ENCODE data around the gene CATSPER3. TPM values are rescaled to one million over a fixed set of nuclear protein-coding genes. Genes with fewer than 3 reads are reported as not detected.

Gene CATSPER3
- under 1 TPM in 2 of 4 donors, not detected in 2; 0.23 to 0.59 TPM for total RNA-seq

DNA sequence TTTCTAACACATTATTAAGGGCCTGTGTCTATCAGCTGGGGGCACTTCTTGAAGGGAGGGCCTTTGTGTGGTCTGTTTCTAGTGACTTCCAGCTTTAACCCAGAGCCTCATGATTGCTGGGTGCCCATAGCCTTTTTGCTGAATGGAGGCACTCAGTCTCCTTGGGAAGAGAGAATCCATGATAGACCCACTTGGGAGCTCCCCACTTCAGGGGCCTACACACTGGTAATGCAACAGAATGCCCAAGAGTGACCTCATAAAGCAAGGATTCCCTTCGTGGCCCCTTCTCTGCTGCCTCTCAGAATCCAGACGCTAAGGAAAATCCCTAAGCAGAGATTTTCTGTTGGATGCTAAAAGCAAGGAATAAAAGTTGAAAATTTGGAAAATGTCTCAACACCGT, at the start of gene CATSPER3:
Gene CATSPER3, plus strand, starts transcription at position 301 of the 400 bp plus-strand sequence. Its CDS starts 85 bp downstream, at position 386.
- no peak within 1 kb of the TSS for H3K4me3 ChIP-seq (ENCODE audit: low read depth, poor library complexity, severe bottlenecking)
- TF ChIP-seq, protein P1, sequence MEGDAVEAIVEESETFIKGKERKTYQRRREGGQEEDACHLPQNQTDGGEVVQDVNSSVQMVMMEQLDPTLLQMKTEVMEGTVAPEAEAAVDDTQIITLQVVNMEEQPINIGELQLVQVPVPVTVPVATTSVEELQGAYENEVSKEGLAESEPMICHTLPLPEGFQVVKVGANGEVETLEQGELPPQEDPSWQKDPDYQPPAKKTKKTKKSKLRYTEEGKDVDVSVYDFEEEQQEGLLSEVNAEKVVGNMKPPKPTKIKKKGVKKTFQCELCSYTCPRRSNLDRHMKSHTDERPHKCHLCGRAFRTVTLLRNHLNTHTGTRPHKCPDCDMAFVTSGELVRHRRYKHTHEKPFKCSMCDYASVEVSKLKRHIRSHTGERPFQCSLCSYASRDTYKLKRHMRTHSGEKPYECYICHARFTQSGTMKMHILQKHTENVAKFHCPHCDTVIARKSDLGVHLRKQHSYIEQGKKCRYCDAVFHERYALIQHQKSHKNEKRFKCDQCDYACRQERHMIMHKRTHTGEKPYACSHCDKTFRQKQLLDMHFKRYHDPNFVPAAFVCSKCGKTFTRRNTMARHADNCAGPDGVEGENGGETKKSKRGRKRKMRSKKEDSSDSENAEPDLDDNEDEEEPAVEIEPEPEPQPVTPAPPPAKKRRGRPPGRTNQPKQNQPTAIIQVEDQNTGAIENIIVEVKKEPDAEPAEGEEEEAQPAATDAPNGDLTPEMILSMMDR (IDR thresholded peaks at IDR 0.05) = no peak
- no peak for TF ChIP-seq POLR2A (IDR thresholded peaks at IDR 0.05)
- WGBS, 2 donors = 91 to 93% methylated on average over 3 of the region's 3 CpGs
- intact Hi-C loops (cut with DNase I; ENCODE audit: low total_unique reads) = no loop called here
- no peak for DNase-seq (ENCODE audit: low spot score in 2 of 2)

DNA sequence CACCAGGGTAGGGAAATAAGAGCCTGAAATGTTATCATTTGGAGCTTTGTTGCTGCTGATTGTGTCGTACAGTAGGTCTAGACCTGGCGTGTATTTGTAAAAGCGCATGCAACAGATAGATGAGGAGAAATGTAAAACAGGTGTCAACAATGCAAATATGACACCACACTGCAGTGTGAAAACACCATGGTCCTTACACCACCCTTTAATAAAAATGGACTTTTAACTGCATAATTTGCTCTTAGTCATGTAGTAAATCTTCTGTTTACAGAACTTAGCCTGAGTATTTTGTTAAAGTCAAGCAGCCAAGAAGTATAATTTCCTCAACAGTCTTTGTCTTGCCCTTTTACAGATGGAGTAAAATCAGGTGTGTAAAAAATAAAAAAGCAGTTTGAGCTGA, 48.8 kb upstream of the CATSPER3 start:
- 88 to 93% methylated on average over 3 of the region's 3 CpGs for WGBS, 2 donors
- intact Hi-C loops (cut with DNase I; ENCODE audit: low total_unique reads) = loop anchor here (10.0 kb wide), 1 partner anchor 266 kb away; no protein-coding TSS in a partner anchor
- DNase-seq (ENCODE audit: low spot score in 2 of 2) = no peak

DNA sequence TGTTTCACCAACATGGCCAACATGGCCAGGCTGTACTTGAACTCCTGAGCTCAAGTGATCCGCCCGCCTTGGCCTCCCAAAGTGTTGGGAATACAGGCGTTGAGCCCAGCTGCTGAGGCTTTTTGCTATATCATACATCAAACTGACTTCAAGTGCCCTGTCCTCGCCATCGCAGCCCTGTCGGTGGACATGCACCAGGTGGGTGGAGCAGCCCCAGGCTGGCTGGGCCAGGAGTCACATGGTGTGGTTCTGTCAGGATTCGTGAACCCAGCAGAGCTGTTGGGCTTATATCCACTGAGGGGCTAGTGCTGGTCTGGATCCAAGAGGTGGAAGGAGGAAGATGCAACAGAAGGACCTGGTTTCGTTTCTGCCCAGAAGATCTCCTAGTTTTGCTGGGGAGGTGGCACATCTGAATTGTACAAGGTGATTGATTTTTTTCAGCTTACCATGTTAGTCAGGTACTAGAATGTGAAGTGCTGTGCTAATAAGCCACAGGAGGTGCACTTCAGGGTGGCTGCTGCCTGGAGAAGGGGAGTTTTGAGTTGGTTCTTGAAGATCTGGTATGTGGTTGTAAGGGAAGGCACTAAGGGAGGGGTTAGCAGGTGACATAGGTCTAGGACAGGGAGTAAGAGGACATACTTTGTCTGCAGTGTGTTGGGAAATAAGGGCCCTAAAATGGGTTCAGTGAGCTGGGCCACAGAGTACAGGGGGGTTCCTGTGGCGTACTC, 46.7 kb upstream of the CATSPER3 start:
- 90 to 94% methylated on average over 9 of the region's 9 CpGs for WGBS, 2 donors
- no peak for TF ChIP-seq POLR2A (IDR thresholded peaks at IDR 0.05)
- TF ChIP-seq, protein P1 (IDR thresholded peaks at IDR 0.05) = no peak
- no peak overlapping the region for H3K4me3 ChIP-seq (ENCODE audit: low read depth, poor library complexity, severe bottlenecking)
- intact Hi-C loops (cut with DNase I; ENCODE audit: low total_unique reads) = no loop called here
- no peak for DNase-seq (ENCODE audit: low spot score in 2 of 2)

More for the DNA sequence above, 48.8 kb upstream of the CATSPER3 start:
- no peak overlapping the region for H3K4me3 ChIP-seq (ENCODE audit: low read depth, poor library complexity, severe bottlenecking)
- TF ChIP-seq, protein P1 (IDR thresholded peaks at IDR 0.05) = no peak
- no peak for TF ChIP-seq POLR2A (IDR thresholded peaks at IDR 0.05)

DNA sequence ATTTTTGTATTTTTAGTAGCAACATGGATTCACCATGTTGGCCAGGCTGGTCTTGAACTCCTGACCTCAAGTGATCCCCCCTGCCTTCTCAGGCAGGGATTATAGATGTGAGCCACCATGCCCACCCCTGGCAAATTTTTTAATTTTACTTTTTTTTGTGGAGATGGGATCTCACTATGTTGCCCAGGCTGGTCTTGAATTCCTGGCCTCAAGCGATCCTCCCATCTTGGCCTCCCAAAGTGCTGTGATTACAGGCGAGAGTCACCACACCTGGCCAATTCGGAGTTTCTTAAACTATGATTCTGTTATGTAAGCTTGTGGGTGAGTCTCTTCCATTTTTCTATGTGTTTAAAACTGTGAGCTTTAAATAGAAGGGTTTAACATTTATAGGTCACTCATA, 35.2 kb upstream of the CATSPER3 start:
- intact Hi-C loops (cut with DNase I; ENCODE audit: low total_unique reads) = no loop called here
- H3K4me3 ChIP-seq (ENCODE audit: low read depth, poor library complexity, severe bottlenecking) = no peak overlapping the region
- DNase-seq (ENCODE audit: low spot score in 2 of 2) = no peak
- WGBS, 2 donors = 96 to 100% methylated on average over 3 of the region's 3 CpGs
- no peak for TF ChIP-seq POLR2A (IDR thresholded peaks at IDR 0.05)
- TF ChIP-seq, protein P1 (IDR thresholded peaks at IDR 0.05) = no peak

DNA sequence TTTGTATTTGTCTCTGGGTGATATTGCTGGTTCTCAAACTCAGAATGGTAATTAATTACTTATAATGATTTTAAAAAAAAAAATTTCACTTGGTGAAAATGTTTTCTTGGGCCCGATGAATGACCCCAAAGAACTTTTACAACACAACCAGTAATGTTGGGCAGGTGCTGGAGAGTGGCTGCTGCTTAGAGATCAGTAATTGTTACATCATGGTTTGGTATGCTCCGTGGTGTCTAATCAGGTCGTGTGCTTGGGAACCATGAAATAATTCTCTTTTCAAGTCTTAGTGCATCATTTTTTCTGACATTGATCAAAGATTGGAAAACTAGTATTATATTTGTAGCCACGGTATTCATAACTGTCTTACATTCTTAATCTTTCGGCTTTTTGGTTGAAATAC, 33.5 kb upstream of the CATSPER3 start:
- DNase-seq (ENCODE audit: low spot score in 2 of 2) = no peak
- H3K4me3 ChIP-seq (ENCODE audit: low read depth, poor library complexity, severe bottlenecking) = no peak overlapping the region
- TF ChIP-seq, protein P1 (IDR thresholded peaks at IDR 0.05) = no peak
- no peak for TF ChIP-seq POLR2A (IDR thresholded peaks at IDR 0.05)
- WGBS, 2 donors = 91 to 92% methylated on average over 5 of the region's 5 CpGs
- intact Hi-C loops (cut with DNase I; ENCODE audit: low total_unique reads) = no loop called here
